H9 (cell line): ENCODE measurements around the gene PLCXD3. TPM values are rescaled to one million over a fixed set of nuclear protein-coding genes. Genes with fewer than 3 reads are reported as not detected.

ENCODE experiments used
- DNase-seq: peaks from one replicate; pipeline ENCODE4 v3.0.0-alpha.2; 2017
- H2AFZ ChIP-seq: one replicate; pipeline ENCODE4 v1.6.1; 2013; ENCODE audit warnings: mild to moderate bottlenecking, low read length, control low read depth, moderate library complexity
- H2AK5ac ChIP-seq: 2 replicates; pipeline ENCODE4 v1.6.1; 2013; ENCODE audit warnings: low read length, control low read depth, mixed read lengths; ENCODE audit not compliant: insufficient read length
- H2BK120ac ChIP-seq: one replicate; pipeline ENCODE4 v1.6.1; 2013; ENCODE audit warnings: low read depth, mild to moderate bottlenecking, low read length, control low read depth, inconsistent platforms; ENCODE audit not compliant: poor library complexity, severe bottlenecking
- H2BK12ac ChIP-seq: 2 replicates; pipeline ENCODE4 v1.6.1; 2013; ENCODE audit warnings: low read length, control low read depth, mixed read lengths, low read depth; ENCODE audit not compliant: insufficient read length
- H2BK15ac ChIP-seq: 2 replicates; pipeline ENCODE4 v1.6.1; 2013; ENCODE audit warnings: low read depth, low read length, control low read depth
- H2BK20ac ChIP-seq: one replicate; pipeline ENCODE4 v1.6.1; 2013; ENCODE audit warnings: low read depth, mild to moderate bottlenecking, low read length, control low read depth, inconsistent platforms; ENCODE audit not compliant: poor library complexity, severe bottlenecking
- H2BK5ac ChIP-seq: 2 replicates; pipeline ENCODE4 v1.6.1; 2013; ENCODE audit warnings: low read length, control low read depth, mixed read lengths; ENCODE audit not compliant: insufficient read length
- H3K14ac ChIP-seq: 2 replicates; pipeline ENCODE4 v1.6.1; 2013; ENCODE audit warnings: low read length, control low read depth; ENCODE audit not compliant: insufficient read depth
- H3K18ac ChIP-seq: 2 replicates; pipeline ENCODE4 v1.6.1; 2013; ENCODE audit warnings: low read depth, mild to moderate bottlenecking, mixed read lengths, low read length, control low read depth; ENCODE audit not compliant: insufficient read length
- H3K23ac ChIP-seq: 2 replicates; pipeline ENCODE4 v1.6.1; 2013; ENCODE audit warnings: low read length, control low read depth, mixed read lengths, low read depth; ENCODE audit not compliant: insufficient read length
- H3K23me2 ChIP-seq: 2 replicates; pipeline ENCODE4 v1.6.1; 2013; ENCODE audit warnings: low read depth, mild to moderate bottlenecking, mixed read lengths, low read length, control low read depth; ENCODE audit not compliant: insufficient read length, poor library complexity, severe bottlenecking
- H3K27ac ChIP-seq: 2 replicates; pipeline ENCODE4 v1.5.1; 2013; ENCODE audit warnings: low read length, control low read depth, mixed read lengths, low read depth; ENCODE audit not compliant: insufficient read length
- H3K27me3 ChIP-seq: 2 replicates; pipeline ENCODE4 v1.6.1; 2013; ENCODE audit warnings: low read length, control low read depth, inconsistent platforms; ENCODE audit not compliant: insufficient read depth
- H3K4ac ChIP-seq: 2 replicates; pipeline ENCODE4 v1.6.1; 2013; ENCODE audit warnings: low read depth, mild to moderate bottlenecking, control low read depth, inconsistent platforms, low read length, moderate library complexity
- H3K4me1 ChIP-seq: 2 replicates; pipeline ENCODE4 v1.6.1; 2013; ENCODE audit warnings: low read length, control low read depth, inconsistent platforms; ENCODE audit not compliant: insufficient read depth
- H3K4me2 ChIP-seq: 2 replicates; pipeline ENCODE4 v1.6.1; 2013; ENCODE audit warnings: low read length, control low read depth, mixed read lengths; ENCODE audit not compliant: insufficient read length, insufficient read depth
- H3K56ac ChIP-seq: 2 replicates; pipeline ENCODE4 v1.6.1; 2013; ENCODE audit warnings: low read depth, mild to moderate bottlenecking, mixed read lengths, low read length, control low read depth; ENCODE audit not compliant: insufficient read length
- H3K79me1 ChIP-seq: 2 replicates; pipeline ENCODE4 v1.6.1; 2013; ENCODE audit warnings: low read depth, mild to moderate bottlenecking, moderate library complexity, low read length, control low read depth, inconsistent platforms; ENCODE audit not compliant: insufficient read depth, poor library complexity, severe bottlenecking
- H3K79me2 ChIP-seq: 2 replicates; pipeline ENCODE4 v1.6.1; 2013; ENCODE audit warnings: low read length, control low read depth, inconsistent platforms; ENCODE audit not compliant: insufficient read depth
- H3K9ac ChIP-seq: 2 replicates; pipeline ENCODE4 v1.6.1; 2013; ENCODE audit warnings: low read length, control low read depth, mixed read lengths; ENCODE audit not compliant: insufficient read length; ENCODE audit errors: extremely low read depth
- H3K9me3 ChIP-seq: one replicate; pipeline ENCODE4 v1.6.1; 2013; ENCODE audit warnings: low read depth, low read length, inconsistent platforms; ENCODE audit not compliant: control insufficient read depth
- H3T11ph ChIP-seq: one replicate; pipeline ENCODE4 v1.6.1; 2013; ENCODE audit warnings: mild to moderate bottlenecking, low read length, control low read depth, inconsistent platforms
- H4K20me1 ChIP-seq: one replicate; pipeline ENCODE4 v1.6.1; 2013; ENCODE audit not compliant: control insufficient read depth, insufficient read length, insufficient read depth
- H4K5ac ChIP-seq: 2 replicates; pipeline ENCODE4 v1.6.1; 2013; ENCODE audit warnings: low read depth, mild to moderate bottlenecking, mixed read lengths, low read length, control low read depth; ENCODE audit not compliant: insufficient read length
- H4K8ac ChIP-seq: replicated peaks from 2 replicates; pipeline ENCODE4 v1.6.1; 2013; ENCODE audit warnings: low read length, control low read depth, mixed read lengths, low read depth; ENCODE audit not compliant: insufficient read length
- H4K91ac ChIP-seq: 2 replicates; pipeline ENCODE4 v1.6.1; 2013; ENCODE audit warnings: low read depth, mild to moderate bottlenecking, moderate library complexity, mixed read lengths, low read length, control low read depth; ENCODE audit not compliant: insufficient read length
- H3K27ac Mint-ChIP-seq, 3 experiments: 2 replicates in 2 of 3; 3 replicates in 1 of 3; pipeline ENCODE4 v1.8.0; 2020 to 2021; ENCODE audit warnings: mixed read lengths in 3 of 3, mild to moderate bottlenecking in 1 of 3, moderate library complexity in 1 of 3
- H3K27me3 Mint-ChIP-seq: 2 replicates; pipeline ENCODE4 v1.8.0; 2021; ENCODE audit warnings: low read depth, mild to moderate bottlenecking, moderate library complexity, mixed read lengths
- H3K36me3 Mint-ChIP-seq, 3 experiments: 2 replicates in 2 of 3; 3 replicates in 1 of 3; pipeline ENCODE4 v1.8.0; 2020 to 2021; ENCODE audit warnings: low read depth in 3 of 3, mixed read lengths in 3 of 3; ENCODE audit not compliant: insufficient read depth in 1 of 3
- H3K4me1 Mint-ChIP-seq, 2 experiments: 2 replicates each; pipeline ENCODE4 v1.8.0; 2020; ENCODE audit warnings: mixed read lengths in 2 of 2
- H3K4me3 Mint-ChIP-seq, 2 experiments: 2 replicates in 1 of 2; 3 replicates in 1 of 2; pipeline ENCODE4 v1.8.0; 2020 to 2021; ENCODE audit warnings: mild to moderate bottlenecking in 2 of 2, mixed read lengths in 2 of 2, moderate library complexity in 1 of 2
- H3K9me3 Mint-ChIP-seq, 2 experiments: 2 replicates in 1 of 2; 3 replicates in 1 of 2; pipeline ENCODE4 v1.8.0; 2020; ENCODE audit warnings: mild to moderate bottlenecking in 2 of 2, mixed read lengths in 2 of 2, moderate library complexity in 1 of 2
- WGBS: extraction: QIAGEN DNeasy Blood & Tissue Kit; methylation state at CpG from one replicate; pipeline ENCODE4 v1.1.7; 2013; ENCODE audit warnings: missing lambda C conversion rate, low lambda C conversion rate, mixed read lengths; ENCODE audit not compliant: insufficient read length; ENCODE audit errors: extremely low coverage; 5-methylcytosine and 5-hydroxymethylcytosine counted together
- total RNA-seq: library from RNA; stranded (reverse); gene quantifications from 2 replicates; pipeline ENCODE4 v1.2.1, GENCODE V29; 2021
- TF ChIP-seq, protein P1 (sequence below): fragments of 200-600 bp; sonication (generic); conservative IDR thresholded peaks from 3 replicates; pipeline ENCODE4 v1.8.0; 2021; ENCODE audit warnings: antibody characterized with exemption, mild to moderate bottlenecking

Gene PLCXD3
- total RNA-seq, 1 experiment from 2014 or later, result not detected

GRCh38 chr5:41305056-41305455, 205.3 kb downstream of the PLCXD3 start:
- TF ChIP-seq, protein P1, sequence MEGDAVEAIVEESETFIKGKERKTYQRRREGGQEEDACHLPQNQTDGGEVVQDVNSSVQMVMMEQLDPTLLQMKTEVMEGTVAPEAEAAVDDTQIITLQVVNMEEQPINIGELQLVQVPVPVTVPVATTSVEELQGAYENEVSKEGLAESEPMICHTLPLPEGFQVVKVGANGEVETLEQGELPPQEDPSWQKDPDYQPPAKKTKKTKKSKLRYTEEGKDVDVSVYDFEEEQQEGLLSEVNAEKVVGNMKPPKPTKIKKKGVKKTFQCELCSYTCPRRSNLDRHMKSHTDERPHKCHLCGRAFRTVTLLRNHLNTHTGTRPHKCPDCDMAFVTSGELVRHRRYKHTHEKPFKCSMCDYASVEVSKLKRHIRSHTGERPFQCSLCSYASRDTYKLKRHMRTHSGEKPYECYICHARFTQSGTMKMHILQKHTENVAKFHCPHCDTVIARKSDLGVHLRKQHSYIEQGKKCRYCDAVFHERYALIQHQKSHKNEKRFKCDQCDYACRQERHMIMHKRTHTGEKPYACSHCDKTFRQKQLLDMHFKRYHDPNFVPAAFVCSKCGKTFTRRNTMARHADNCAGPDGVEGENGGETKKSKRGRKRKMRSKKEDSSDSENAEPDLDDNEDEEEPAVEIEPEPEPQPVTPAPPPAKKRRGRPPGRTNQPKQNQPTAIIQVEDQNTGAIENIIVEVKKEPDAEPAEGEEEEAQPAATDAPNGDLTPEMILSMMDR, result no peak
- no peaks in the 10 kb centered on the region for H3K79me2 ChIP-seq
- no peak overlapping the region for H3K4me2 ChIP-seq
- no peaks in the 10 kb centered on the region for H3K4me1 Mint-ChIP-seq
- no peaks in the 10 kb centered on the region for H3K27me3 Mint-ChIP-seq
- no peak overlapping the region for H3K4ac ChIP-seq
- H3K9me3 Mint-ChIP-seq, result no peaks in the 10 kb centered on the region
- H3K36me3 Mint-ChIP-seq, result no peaks in the 10 kb centered on the region
- H4K20me1 ChIP-seq, result no peaks in the 10 kb centered on the region
- H3K18ac ChIP-seq, result no peak overlapping the region
- no peaks in the 10 kb centered on the region for H3K4me1 ChIP-seq
- WGBS, result no CpG with 5 or more reads among the region's 2 CpGs
- no peak overlapping the region for H3K27ac ChIP-seq
- no peaks in the 10 kb centered on the region for H3K9me3 ChIP-seq
- no peak overlapping the region for H2AFZ ChIP-seq
- H3T11ph ChIP-seq, result no peak overlapping the region
- H3K27ac Mint-ChIP-seq, result no peak overlapping the region; a peak in 1 of 7 replicates
- no peak overlapping the region for H4K8ac ChIP-seq
- no peaks in the 10 kb centered on the region for H3K27me3 ChIP-seq
- no peak overlapping the region for H3K56ac ChIP-seq
- H2BK20ac ChIP-seq, result no peak overlapping the region
- no peaks in the 10 kb centered on the region for H3K79me1 ChIP-seq
- no peak for DNase-seq
- H2BK5ac ChIP-seq, result no peak overlapping the region
- no peak overlapping the region for H4K91ac ChIP-seq
- no peak overlapping the region for H2BK15ac ChIP-seq
- H3K14ac ChIP-seq, result no peak overlapping the region
- H2AK5ac ChIP-seq, result no peak overlapping the region
- no peak overlapping the region for H3K23ac ChIP-seq
- H4K5ac ChIP-seq, result no peak overlapping the region
- H3K4me3 Mint-ChIP-seq, result no peak overlapping the region
- H2BK12ac ChIP-seq, result no peak overlapping the region
- H3K9ac ChIP-seq, result no peak overlapping the region
- no peak overlapping the region for H2BK120ac ChIP-seq
- H3K23me2 ChIP-seq, result no peaks in the 10 kb centered on the region
